Thoracic aorta (tissue), 2 donors: ENCODE results near the gene TMEM52B. TPM values are rescaled to one million over a fixed set of nuclear protein-coding genes. Genes with fewer than 3 reads are reported as not detected.

Source experiments
- ATAC-seq: fragments of 150-250 bp; one replicate; pipeline ENCODE4 v1.8.0; 2017; ENCODE audit warnings: low read depth; ENCODE audit not compliant: insufficient number of reproducible peaks, low FRiP score
- DNase-seq: peaks from one replicate; pipeline ENCODE4 v3.0.0-alpha.2; 2020; ENCODE audit warnings: low spot score
- H3K27ac ChIP-seq, 2 donors: fragments of 200-600 bp; sonication (generic); 1 replicate in 1 of 2; 2 replicates in 1 of 2; pipeline ENCODE4 v1.5.1; 2016; ENCODE audit warnings: mild to moderate bottlenecking in 2 of 2, moderate library complexity in 2 of 2
- H3K27me3 ChIP-seq: fragments of 200-600 bp; sonication (generic); replicated peaks from 2 replicates; pipeline ENCODE4 v1.6.0; 2016; ENCODE audit warnings: mild to moderate bottlenecking; ENCODE audit not compliant: insufficient read depth
- H3K36me3 ChIP-seq: fragments of 200-600 bp; sonication (generic); one replicate; pipeline ENCODE4 v1.5.1; 2016
- H3K4me1 ChIP-seq, 2 donors: fragments of 200-600 bp; sonication (generic); 1 replicate in 1 of 2; 2 replicates in 1 of 2; pipeline versions ENCODE4 v1.5.1 to v1.6.0; 2016; ENCODE audit warnings: low read depth in 2 of 2, mild to moderate bottlenecking in 1 of 2; ENCODE audit not compliant: control insufficient read depth in 1 of 2
- H3K4me3 ChIP-seq: fragments of 200-600 bp; sonication (generic); 2 replicates; pipeline ENCODE4 v1.5.1; 2016; ENCODE audit warnings: mild to moderate bottlenecking
- H3K9me3 ChIP-seq: fragments of 200-600 bp; sonication (generic); 2 replicates; pipeline ENCODE4 v1.5.1; 2016
- CTCF ChIP-seq: fragments of 200-600 bp; sonication (generic); IDR thresholded peaks from one replicate; pipeline ENCODE4 v1.5.1; 2019; ENCODE audit warnings: antibody characterized with exemption
- total RNA-seq, 2 donors: library from RNA; depleted of rRNA; stranded (reverse); fragments of >200 nt; gene quantifications; one replicate each; pipeline versions ENCODE4 v1.1.0 to v1.2.3, GENCODE V29; 2016

The TMEM52B gene
- total RNA-seq = 1 to 10 TPM in 1 of 2 donors, not detected in 1; 2.8 TPM

- H3K27ac ChIP-seq = no peak within 1 kb of the TSS
- no peak for DNase-seq
- no peak for TF ChIP-seq CTCF
Measured at GRCh38 chr12:10178821-10179220, at the start of gene TMEM52B. TSS of gene TMEM52B (plus strand) at chr12:10179032. CDS start at chr12:10179575, 543 bp downstream.

GRCh38 chr12:10130042-10130441, 48.8 kb upstream of the TMEM52B start, which contains the start of gene CLEC7A:
TSS of gene CLEC7A (minus strand) at chr12:10130199. CDS start at chr12:10130082, 117 bp downstream.
- Histone ChIP-seq H3K4me1 (no peaks in the 10 kb centered on the region), H3K4me3 (peak within 1 kb of the TSS; percentile 57), H3K27ac (peak within 1 kb of the TSS in 1 of 2 donors; percentile 41), H3K27me3 (no peaks in the 10 kb centered on the region), H3K36me3 (no peaks in the 10 kb centered on the region), H3K9me3 (no peaks in the 10 kb centered on the region)
- TF ChIP-seq CTCF = no peak
- ATAC-seq (no peak), DNase-seq (no peak)

More at GRCh38 chr12:10178821-10179220, at the start of gene TMEM52B:
- Histone ChIP-seq H3K36me3 (no peaks in the 10 kb centered on the region), H3K4me3 (no peak within 1 kb of the TSS), H3K9me3 (no peaks in the 10 kb centered on the region), H3K4me1 (no peaks in the 10 kb centered on the region), H3K27me3 (no peaks in the 10 kb centered on the region)
- no peak for ATAC-seq

- no peak for TF ChIP-seq CTCF
- Histone ChIP-seq H3K27ac (no peak overlapping the region), H3K4me3 (no peak overlapping the region), H3K9me3 (no peaks in the 10 kb centered on the region), H3K27me3 (no peaks in the 10 kb centered on the region), H3K4me1 (no peaks in the 10 kb centered on the region), H3K36me3 (no peaks in the 10 kb centered on the region)
- ATAC-seq (no peak), DNase-seq (no peak)
Measured at GRCh38 chr12:10131111-10131690, 47.6 kb upstream of the TMEM52B start.

- no peaks in the 10 kb centered on the region for H3K36me3 ChIP-seq
- H3K27ac ChIP-seq = no peak overlapping the region
- no peaks in the 10 kb centered on the region for H3K9me3 ChIP-seq
- TF ChIP-seq CTCF = no peak
- ATAC-seq (no peak), DNase-seq (no peak)
- H3K27me3 ChIP-seq = no peaks in the 10 kb centered on the region
- H3K4me1 ChIP-seq = no peaks in the 10 kb centered on the region
- H3K4me3 ChIP-seq = no peak overlapping the region
Measured at GRCh38 chr12:10132850-10133370, 45.9 kb upstream of the TMEM52B start.

- TF ChIP-seq CTCF = no peak
- Histone ChIP-seq H3K27me3 (no peaks in the 10 kb centered on the region), H3K4me3 (no peak overlapping the region), H3K9me3 (no peaks in the 10 kb centered on the region), H3K27ac (no peak overlapping the region), H3K36me3 (no peaks in the 10 kb centered on the region), H3K4me1 (no peaks in the 10 kb centered on the region)
- no peak for DNase-seq
- ATAC-seq = no peak
Measured at GRCh38 chr12:10135126-10135525, 43.7 kb upstream of the TMEM52B start.
